AG08396 (cell line): Measurements from ENCODE around the gene RXRA.
A peak's percentile ranks its signal among the peaks of the same experiment; 100 is the strongest.

Source experiments
- DNase-seq: peaks from one replicate; pipeline ENCODE4 v3.0.0; 2012; ENCODE audit warnings: low spot score, mixed read lengths

Gene RXRA

DNA sequence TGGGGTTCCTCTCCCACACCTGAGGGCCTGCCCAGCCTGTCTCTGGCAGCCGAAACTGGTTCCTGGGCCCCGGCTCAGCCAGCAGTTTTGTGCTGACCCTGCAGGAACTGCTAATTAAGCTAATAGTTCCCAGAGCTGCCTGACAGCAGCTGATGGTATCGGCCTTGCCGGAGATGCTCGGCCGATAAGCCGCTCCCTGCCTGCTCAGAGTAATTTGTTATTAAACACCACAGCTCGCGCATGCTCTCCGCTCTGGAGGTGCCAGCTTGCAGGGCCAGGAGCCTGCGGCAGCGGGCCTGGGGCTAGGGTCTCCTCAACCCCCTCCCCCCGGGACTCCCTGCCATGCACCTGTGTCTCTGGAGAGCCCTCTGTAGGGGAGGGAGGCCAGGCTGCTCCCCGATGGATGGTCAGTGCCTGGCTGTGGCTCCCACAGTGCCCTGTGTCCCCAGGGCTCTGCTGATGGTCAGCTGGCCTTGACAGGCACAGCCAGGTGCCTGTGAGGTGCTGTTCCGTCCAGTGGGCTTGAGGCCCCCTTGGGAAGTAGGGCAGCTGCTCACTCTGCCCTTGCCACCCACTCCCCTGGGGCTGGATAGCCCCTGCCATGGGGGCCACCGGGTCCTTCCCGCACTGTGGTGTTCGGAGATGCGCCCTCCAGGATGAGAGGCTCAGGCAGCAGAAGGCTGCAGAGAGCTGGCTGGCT is 41.7 kb downstream of the RXRA start:
- DNase-seq: no peak

DNA sequence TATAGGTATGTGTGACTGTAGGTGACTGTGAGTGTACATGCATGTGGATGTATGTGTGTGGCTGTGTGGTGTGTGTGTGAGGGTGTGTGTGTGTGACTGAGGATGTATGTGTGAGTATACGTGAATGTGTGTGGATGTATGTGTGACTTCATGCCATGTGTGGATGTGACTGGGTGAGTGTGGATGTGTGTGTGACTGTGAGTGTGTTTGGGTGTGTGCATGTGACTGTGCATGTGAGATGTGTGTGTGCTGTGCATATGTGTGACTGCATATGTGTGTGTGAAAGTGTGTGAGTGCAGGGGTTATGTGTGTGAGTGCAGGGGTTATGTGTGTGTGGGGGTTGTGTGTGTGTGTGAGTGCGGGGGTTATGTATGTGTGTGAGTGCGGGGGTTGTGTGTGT is 42.3 kb downstream of the RXRA start:
- DNase-seq: no peak

DNA sequence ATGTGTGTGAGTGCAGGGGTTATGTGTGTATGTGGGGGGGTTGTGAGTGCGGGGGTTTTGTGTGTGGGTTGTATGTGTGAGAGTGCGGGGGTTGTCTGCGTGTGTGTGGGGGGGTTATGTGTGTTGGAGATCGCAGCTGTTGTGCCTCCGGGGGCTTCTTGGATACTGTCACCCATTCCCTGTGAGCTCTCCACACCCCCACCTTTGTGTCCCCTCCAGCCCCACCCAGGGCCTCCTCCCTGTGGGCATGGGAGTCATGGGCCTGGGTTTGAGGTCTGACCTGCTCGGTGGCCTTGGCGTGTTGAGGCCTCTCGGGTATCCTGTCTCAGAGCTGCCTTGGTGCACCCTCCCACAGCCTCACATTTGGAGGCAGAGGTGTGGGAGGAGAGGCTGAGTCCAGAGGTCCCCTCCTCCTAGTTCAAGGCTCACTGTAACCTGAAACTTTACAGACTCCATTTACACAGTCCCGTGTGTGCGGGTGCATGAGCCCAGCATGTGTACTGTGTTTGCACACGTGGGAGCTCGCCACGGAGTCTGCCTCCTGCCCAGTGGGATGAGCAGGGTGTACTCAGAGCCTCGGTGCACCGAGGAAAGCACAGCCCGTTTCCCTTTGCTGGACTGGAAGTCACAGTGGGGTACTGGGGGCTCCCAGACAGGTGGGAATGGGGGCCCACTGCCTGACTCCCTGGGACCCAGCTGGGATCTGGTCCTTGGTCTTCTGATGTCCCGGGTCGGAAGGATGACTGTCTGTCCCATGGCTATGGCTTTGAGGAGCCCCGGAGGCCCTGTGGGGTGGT is 43.4 kb downstream of the RXRA start:
- no peak for DNase-seq

DNA sequence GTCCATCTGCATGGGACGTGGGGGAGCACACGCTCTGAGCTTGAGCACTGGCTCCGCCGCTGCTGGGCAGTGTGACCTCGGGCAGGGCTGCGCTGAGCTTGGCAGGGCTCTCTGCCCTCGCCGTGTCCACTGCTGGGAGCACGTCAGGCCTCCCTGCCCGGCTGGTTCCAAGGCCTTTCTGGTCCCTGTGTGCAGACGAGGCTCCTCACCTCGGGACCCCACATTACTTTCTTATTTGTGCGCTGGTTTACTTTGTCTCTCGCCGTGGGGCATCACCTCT is 43.9 kb downstream of the RXRA start:
- no peak for DNase-seq

DNA sequence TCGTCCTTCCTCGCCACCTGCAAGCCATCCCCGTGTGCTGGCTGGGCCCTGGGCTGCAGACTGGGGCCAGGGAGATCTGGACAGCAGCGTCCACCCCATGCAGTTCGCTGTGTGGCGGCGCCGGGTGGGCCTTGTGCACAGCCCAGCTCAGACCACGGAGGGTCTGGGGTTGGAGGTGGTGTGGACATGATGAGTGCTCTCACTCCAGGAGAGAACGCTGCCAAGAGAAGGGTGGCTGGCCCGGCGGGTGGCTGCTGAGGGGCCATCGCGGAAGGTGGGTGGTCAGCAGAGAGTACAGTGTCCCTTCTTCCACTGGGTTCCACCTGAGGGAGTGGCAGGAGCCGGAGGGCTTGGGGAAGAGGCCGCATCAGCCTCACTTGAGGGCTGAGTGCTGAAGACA is 44.4 kb downstream of the RXRA start:
- no peak for DNase-seq

DNA sequence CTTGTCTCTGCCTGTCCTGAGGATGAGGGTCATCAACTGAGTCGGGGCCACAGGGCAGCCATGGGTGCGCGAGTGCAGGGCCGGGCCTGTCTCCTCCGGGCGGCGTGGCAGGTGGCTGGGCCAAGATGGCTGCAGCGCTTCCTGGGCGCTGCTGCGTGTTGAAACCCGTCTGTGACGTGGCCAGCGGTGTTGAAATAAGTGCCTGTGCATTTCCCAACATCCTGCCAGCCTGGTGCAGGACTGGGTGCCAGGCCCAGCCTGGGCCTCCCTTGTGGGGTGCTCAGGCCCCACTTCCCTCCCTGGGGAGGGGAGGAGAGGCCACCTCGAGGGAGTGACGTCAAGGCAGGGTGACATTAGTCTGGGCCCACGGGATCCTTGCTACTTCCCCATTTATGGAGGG is 45.5 kb downstream of the RXRA start:
- DNase-seq: no peak

DNA sequence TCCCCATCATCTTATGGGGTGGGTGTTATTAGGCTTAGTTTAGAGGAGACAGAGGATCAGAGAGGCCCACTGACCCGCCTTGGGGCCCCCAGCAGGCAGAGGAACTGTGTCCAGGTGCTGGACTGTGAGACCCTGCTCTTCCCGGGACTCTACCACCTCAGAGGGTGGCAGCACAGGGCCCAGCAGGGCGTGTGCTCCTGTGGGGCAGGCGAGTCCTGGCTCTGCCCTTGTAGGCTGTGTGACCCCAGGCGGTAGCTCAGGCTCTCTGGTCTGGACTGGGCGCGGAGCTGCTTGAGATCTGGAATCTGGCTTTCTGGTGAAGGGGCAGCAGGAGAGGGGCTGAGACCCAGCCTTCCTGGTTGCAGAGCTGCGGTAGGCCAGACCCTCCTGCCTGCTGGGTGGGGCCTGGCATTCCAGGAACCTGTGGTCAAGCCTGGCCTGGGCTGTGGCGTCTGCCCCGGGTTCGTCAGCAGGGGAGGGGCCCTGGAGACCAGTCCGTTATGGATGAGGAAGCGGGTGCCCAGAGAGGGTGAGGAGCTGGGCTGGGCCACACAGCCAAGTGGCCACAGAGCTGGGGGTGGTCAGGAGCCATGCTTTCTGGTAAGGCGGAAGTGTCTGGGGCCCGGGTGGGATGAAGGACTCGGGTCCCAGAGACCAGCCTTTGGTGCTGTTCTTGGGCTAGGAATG is 46.5 kb downstream of the RXRA start:
- peak; percentile 59 for DNase-seq

DNA sequence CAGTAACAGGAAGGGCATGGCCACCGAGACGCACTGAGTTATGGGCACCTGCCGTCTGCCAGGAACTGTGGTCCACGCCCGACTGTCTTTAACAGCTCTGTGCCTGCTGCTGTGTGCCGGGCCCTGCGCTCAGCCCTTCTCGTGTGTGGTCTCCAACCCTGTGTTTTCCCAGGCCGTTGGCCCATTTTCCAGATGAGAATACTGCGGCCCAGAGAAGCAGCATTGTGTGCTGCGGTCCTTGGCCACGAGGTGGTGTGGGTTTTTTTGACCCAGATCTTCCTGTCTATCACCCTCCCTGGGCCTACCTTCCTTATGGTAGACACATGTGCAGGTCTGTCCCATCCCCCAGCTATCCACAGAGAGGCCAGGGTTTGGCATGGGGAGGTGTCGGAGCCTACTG is 47.0 kb downstream of the RXRA start:
- DNase-seq: no peak

DNA sequence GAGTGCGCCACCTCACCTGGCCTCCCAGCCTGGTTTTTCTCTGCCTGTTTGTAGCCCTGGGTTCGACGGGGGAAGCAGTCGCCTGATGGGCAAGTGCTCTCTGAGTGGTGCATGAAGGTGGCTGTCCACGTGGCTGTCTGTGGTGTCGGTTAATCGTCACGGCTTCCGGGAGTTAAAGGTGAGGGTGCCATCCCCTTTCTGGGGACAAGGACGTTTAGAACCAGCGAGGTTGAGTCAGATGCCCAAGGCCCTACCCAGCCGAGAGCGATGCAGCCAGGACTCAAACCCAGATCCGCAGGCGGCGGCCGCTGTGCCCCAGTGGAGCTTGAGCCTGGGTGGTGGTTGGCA is 47.7 kb downstream of the RXRA start:
- no peak for DNase-seq

DNA sequence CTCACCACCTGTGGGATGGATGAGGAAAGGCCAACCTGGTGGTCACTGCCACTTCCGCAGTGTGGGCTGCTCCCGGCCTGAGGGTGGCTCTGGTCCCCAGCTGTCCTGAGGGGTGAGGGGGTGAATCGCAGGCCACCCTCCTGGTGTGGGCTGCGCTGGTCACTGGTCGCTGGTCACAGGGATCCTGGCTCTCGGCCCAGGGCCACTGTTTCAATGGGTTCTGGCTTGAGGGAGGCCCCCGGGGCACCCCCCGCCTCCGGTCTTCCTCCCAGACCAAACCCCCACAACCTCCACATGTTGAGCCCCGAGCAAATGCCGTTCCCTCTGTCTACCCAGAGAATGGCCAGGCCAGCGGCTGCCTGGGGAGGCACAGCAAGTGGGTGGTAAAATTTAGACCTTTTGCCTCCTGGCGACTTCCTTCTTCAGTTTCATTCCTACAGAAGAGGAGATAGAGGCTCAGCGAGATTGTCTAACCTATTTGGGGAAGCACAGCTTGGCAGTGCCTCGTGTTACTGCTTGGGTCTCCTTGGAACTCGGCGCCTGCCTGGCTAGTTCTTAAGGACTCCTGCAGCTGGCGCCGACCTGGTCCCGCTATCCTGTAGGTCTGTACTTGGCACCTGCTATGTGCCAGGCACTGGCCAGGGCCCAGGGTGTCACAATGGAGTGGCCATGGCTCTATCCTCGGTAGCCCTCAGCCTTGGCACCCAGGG is 48.2 kb downstream of the RXRA start:
- DNase-seq: no peak

DNA sequence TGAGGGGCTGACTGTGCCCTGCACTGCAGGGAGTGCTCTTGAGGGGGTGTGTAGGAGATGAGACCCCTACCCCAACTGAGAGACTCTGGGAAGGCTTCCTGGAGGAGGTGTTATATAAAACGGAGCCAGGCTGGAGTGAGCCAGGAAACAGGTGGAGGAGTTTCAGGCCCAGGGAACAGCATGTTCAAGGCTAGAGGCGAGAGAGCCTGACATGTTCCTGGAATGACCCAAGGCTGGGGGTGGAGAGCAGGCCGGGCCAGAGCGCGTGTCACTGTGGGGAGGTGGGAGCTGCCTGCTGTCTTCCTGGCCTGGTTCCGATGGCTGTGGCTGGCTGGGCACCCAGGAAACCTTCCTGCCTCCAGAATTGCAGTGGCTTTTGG is 48.7 kb downstream of the RXRA start:
- peak; percentile 64 for DNase-seq

DNA sequence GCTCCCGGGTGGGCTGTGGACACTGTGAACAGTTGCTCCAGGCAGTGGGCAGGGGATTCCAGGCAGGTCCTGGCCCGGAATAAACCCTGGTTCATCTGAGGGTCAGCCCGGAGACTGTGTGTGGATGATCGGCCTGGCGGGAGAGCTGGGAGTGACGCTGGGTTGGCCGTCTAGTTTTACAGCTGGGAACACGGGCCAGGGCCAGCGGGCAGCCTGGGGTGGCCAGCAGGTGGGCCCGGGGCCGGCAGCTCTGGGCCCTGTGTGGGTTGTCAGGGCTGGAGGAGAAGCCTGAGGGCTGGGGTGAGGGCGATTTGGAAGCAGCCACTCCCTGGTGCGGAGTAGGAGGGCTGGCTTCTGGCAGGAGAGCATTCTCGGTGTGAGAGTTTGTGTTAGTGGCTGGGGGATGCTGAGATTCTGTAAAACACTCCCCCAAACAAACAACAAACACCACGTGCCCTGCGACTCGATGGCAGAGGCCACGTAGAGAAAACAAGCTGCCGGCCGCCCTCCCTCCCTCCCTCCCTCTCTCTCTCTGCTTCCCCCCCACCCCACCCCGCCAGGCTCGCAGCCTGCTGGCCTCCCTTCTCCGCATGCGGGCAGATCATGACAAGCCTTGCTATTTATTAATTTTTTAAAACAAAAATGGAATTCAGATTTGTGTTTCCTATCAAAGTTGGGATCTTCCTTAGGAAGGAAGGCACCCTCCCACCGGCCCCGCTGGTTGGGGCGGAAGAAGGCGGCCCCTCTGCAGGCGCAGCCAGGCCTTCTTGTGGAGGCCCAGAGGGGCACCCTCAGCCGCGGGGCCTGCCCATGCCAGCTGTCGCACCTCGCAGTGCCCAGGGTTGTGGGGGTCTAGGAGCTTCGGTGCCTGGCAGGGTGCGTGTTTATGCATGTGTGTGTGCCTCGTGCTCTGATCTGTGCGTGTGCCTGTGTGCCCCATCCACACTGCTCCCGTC is 49.5 kb downstream of the RXRA start:
- DNase-seq: peak; percentile 68

DNA sequence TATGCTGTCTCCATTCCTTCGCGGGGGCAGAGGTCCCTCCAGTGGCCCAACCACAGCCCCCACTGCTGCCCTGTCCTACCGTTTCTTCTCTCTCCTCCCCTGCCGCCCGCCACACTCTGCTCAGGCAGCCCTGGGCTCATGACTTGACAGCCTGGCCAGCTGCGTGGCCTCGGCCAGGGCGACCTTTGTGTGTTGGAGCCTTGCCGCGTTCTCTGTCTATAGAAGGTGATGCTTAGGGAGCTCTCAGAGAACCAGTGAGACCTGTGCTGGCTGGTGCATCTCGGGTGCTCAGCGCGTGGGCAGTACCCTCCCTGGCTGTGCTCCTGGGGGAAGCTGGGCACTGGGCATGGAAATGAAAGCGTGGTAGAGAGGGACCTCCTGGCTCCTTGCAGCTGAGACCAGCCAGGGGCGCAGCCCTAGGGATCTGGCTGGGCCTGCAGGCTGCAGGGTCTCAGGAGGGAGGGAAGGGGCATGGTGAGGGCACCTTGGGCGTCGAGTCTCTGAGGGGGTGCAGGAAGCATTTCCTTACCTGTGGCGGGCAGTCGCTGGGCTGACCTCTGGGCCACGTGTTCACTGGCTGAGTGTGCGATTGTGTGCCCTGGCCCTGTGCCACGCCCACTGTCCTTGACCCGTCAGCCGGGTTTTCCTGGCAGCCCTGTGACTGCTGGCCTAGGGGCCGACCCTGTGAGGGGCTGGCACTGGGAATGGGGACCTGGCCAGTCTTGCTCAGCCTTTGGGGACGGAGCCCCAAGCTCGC is 50.3 kb downstream of the RXRA start:
- no peak for DNase-seq

DNA sequence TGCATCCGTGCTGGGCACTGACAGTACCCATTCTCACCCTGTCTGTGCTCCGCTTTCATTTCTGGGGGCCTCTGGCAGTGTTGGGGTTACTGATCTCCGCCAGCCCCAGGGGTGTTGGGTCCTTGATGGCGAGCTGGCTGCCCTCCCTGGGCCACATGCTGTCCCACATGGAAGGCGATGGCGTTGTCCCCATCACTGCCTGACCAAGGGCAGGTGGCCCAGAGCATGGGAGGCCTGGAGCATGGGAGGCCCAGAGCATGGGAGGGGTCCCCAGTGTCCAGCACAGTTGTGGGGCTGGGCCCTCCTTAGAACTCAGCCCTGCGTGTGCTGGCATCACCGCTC is 50.9 kb downstream of the RXRA start:
- no peak for DNase-seq

DNA sequence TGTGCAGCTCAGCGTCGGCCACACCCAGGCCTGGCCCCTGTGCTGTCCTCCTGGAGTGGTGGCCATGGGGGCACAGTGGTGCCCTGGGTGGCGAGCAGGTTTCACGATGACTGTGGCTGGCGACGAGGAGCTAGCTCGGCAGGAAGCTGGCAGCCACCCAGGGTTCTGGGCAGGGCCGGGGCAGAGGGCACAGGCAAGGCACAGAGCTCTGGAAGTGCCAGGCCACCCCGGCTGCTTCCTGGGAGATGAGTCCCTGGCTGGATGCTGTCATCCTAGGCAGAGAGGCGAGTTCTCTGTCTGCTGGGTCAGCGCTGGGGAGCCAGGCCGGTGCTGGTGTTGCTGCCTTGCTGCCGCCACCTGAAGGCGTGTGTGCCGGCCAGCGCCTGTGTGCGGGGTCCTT is 51.7 kb downstream of the RXRA start:
- peak; percentile 55 for DNase-seq

DNA sequence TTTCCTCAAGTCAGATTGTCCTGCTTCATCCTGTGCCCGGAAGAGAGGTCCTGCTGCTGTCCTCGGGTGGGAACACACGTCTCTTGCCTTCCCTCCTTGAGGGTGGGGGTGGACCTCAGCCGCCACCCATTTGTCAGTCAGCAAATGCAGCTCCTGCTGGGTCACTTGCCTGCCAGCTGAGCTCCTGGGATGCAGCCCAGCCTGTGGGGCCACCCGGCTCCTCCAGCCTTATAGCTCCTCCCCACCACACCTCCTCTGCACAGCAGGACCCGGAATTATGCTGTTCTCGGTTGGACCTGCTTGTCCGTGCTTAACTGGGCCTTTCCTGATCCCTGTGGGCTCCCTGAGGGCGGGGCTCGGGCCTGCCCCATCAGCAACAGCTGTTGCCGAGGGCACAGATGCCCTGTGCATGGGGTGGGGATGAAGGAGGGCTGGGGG is 52.7 kb downstream of the RXRA start:
- peak; percentile 89 for DNase-seq

DNA sequence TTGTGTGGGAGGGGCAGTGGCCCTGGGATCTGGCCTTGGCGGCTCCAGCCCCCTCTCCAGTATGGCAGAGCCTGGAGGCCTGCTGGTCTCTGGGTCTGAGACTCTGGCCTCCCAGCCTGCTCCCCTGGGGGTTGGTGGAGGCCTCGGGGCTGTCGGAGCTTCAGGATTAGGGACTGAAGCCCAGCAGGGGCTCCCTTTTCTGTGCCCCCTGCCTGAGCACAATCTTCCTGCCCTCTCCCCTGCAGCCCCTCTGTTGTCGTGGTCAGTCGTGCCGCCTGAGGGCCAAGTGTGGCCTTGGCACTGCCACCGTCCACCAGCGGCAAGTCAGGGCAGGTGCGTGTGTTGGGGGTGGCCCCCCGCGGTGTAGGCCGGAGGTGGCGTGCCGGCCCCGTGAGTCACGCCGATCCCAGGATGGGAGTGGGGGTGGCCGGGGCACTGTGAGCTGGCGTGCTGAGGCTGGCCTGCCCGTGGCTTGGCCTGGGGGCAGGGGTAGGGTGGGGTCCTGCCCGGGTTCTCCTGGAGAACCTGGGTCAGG is 53.6 kb downstream of the RXRA start:
- no peak for DNase-seq

DNA sequence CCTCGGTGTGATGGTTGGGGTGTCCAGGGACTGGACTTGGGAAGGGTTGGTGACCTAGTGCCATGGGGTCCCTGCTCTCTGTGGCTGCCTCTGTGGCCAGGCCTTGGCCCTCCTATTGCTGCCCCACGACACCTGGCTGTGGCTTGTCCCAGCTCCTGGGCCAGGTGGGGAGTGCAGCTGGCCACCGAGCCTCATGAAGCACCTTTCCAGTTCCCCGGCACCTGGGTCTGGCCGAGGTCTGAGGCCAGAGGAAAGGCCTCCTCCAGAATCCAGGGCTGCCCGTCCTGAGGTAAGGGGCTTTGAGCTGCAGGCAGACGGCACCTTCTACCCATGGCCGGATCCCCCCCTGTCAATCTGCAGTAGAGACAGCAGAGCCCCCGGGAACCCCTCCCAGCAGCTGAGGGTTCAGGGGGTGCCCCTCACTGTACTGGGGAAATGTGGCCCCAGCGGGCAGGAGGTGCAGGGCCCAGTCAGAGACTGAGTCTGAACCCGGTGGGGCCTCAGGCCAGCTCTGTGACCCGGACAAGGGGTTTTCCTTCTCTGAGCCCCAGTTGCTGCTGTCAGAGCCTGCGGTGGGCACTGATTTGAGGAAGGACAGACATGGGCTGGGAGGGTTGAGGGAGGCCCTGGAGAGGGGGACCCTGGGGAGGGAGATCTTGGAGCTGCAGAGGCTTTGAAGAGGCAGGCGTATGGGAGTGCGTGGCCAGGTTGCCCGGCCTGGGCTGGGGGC is 54.5 kb downstream of the RXRA start:
- DNase-seq: no peak

DNA sequence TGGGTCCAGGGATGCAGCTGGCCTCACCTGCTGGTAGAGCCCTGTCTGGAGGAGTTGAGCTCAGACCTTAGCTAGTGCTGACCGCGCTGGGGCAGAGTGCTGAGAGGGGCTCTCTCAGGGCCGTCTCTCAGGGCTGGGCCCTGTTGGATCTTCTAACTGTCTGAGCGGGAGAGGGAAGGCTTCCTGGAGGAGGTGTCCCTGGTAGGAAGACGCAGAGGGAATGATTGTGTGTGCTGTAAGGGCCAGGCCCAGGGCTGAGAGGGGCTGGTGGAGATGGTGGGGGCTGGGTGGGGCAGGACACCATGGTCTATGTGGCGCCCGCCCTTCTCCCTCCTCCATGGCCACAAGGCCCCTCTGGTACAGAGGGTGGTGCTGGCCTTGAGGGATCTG is 55.0 kb downstream of the RXRA start:
- no peak for DNase-seq
